Measurements from ENCODE around the gene MGAT4B. TPM values are rescaled to one million over a fixed set of nuclear protein-coding genes. Genes with fewer than 3 reads are reported as not detected.
A peak's percentile ranks its signal among the peaks of the same experiment; 100 is the strongest.

Gene MGAT4B
- total RNA-seq, 1 donor from 2014 or later: 95.5 TPM

- H3K36me3 ChIP-seq: peaks cover 0 to 8% of the 10 kb centered on the region in 2 donors
- DNase-seq (ENCODE audit: extremely low spot score in 2 of 2): peak in 1 of 2 donors; percentile 95
- peaks cover 56% of the 10 kb centered on the region for H3K4me1 ChIP-seq
- peak overlapping the region; percentile 77 to 97 for H3K4me3 ChIP-seq
- TF ChIP-seq POLR2A (IDR thresholded peaks at IDR 0.05): no peak
- TF ChIP-seq CTCF (IDR thresholded peaks at IDR 0.05): no peak
- peak in 1 of 2 donors; percentile 25 for TF ChIP-seq POLR2AphosphoS5 (IDR thresholded peaks at IDR 0.05; ENCODE audit: insufficient read depth in 1 of 2, low read depth in 1 of 2)
- peak overlapping the region; percentile 98 for H3K27ac ChIP-seq
- intact Hi-C loops (cut with DNase I): loop anchor here (2.0 to 10.0 kb wide), 3 partner anchors 15 to 99 kb away; partner anchors contain the start of genes MRNIP, SQSTM1 and TBC1D9B
- H3K9me3 ChIP-seq: no peaks in the 10 kb centered on the region
- no peaks in the 10 kb centered on the region for H3K27me3 ChIP-seq
These were observed 977 bp downstream of the MGAT4B start for GRCh38 chr5:179805529-179806249.

GRCh38 chr5:179805070-179805528, 1.6 kb downstream of the MGAT4B start:
- peak in 1 of 2 donors; percentile 86 for DNase-seq (ENCODE audit: extremely low spot score in 2 of 2)
- peak overlapping the region; percentile 77 to 97 for H3K4me3 ChIP-seq
- peaks cover 0 to 14% of the 10 kb centered on the region in 2 donors for H3K36me3 ChIP-seq
- H3K27me3 ChIP-seq: no peaks in the 10 kb centered on the region
- H3K9me3 ChIP-seq: no peaks in the 10 kb centered on the region
- peak overlapping the region; percentile 98 for H3K27ac ChIP-seq
- TF ChIP-seq POLR2A (IDR thresholded peaks at IDR 0.05): no peak
- peak in 1 of 2 donors; percentile 21 for TF ChIP-seq POLR2AphosphoS5 (IDR thresholded peaks at IDR 0.05; ENCODE audit: insufficient read depth in 1 of 2, low read depth in 1 of 2)
- peaks cover 56% of the 10 kb centered on the region for H3K4me1 ChIP-seq
- intact Hi-C loops (cut with DNase I): loop anchor here (10.0 kb wide), 2 partner anchors 50 to 100 kb away; partner anchors contain the start of genes MRNIP and TBC1D9B

- Histone ChIP-seq H3K9me3 (no peaks in the 10 kb centered on the region), H3K27ac (peak overlapping the region; percentile 98), H3K4me1 (peaks cover 56% of the 10 kb centered on the region), H3K4me3 (peak overlapping the region in 1 of 2 donors; percentile 77), H3K27me3 (no peaks in the 10 kb centered on the region), H3K36me3 (peaks cover 0 to 20% of the 10 kb centered on the region in 2 donors)
- TF ChIP-seq CTCF (IDR thresholded peaks at IDR 0.05) (no peak), POLR2A (IDR thresholded peaks at IDR 0.05) (no peak), POLR2AphosphoS5 (IDR thresholded peaks at IDR 0.05; ENCODE audit: insufficient read depth in 1 of 2, low read depth in 1 of 2) (no peak)
- no peak for DNase-seq (ENCODE audit: extremely low spot score in 2 of 2)
- intact Hi-C loops (cut with DNase I): loop anchor here (10.0 kb wide), 2 partner anchors 50 to 100 kb away; partner anchors contain the start of genes MRNIP and TBC1D9B
These were observed 2.1 kb downstream of the MGAT4B start for GRCh38 chr5:179804555-179804947.

GRCh38 chr5:179803651-179804554, 2.8 kb downstream of the MGAT4B start:
- intact Hi-C loops (cut with DNase I): loop anchor here (10.0 kb wide), 2 partner anchors 51 to 101 kb away; partner anchors contain the start of genes MRNIP and TBC1D9B
- peaks cover 56% of the 10 kb centered on the region for H3K4me1 ChIP-seq

More at GRCh38 chr5:179803651-179804554, 2.8 kb downstream of the MGAT4B start:
- Histone ChIP-seq H3K27me3 (no peaks in the 10 kb centered on the region), H3K4me3 (no peak overlapping the region), H3K36me3 (peaks cover 0 to 26% of the 10 kb centered on the region in 2 donors), H3K9me3 (no peaks in the 10 kb centered on the region), H3K27ac (peak overlapping the region; percentile 2)
- TF ChIP-seq POLR2A (IDR thresholded peaks at IDR 0.05): no peak
- TF ChIP-seq POLR2AphosphoS5 (IDR thresholded peaks at IDR 0.05; ENCODE audit: insufficient read depth in 1 of 2, low read depth in 1 of 2): no peak
- no peak for TF ChIP-seq CTCF (IDR thresholded peaks at IDR 0.05)
- DNase-seq (ENCODE audit: extremely low spot score in 2 of 2): peak in 1 of 2 donors; percentile 94
